ENCODE results near the gene CEP85L. TPM values are rescaled to one million over a fixed set of nuclear protein-coding genes. Genes with fewer than 3 reads are reported as not detected.

CEP85L gene
- total and polyA plus RNA-seq, 2 of the 4 experiments (the other 2 are of a cell fraction): 2.3 to 25.6 TPM

GRCh38 chr6:118617417-118617816 is 34.0 kb downstream of the CEP85L start:
- Histone ChIP-seq H2AK9ac (replicated peaks; ENCODE audit: low read depth, low read length, poor library complexity) (no peak overlapping the region), H2AFZ (replicated peaks; ENCODE audit: low read length, poor library complexity) (no peak overlapping the region), H3K18ac (ENCODE audit: low read depth, low read length) (no peak overlapping the region), H2BK120ac (ENCODE audit: low read depth, low read length) (no peak overlapping the region), H2BK5ac (ENCODE audit: low read depth, low read length, poor library complexity, severe bottlenecking) (no peak overlapping the region), H4K91ac (ENCODE audit: insufficient read depth, low read depth, low read length) (no peak overlapping the region), H3K23ac (ENCODE audit: low read depth, low read length) (no peak overlapping the region), H4K20me1 (ENCODE audit: insufficient read depth, low read length) (peaks cover 16% of the 10 kb centered on the region), H3K36me3 (ENCODE audit: control insufficient read depth, insufficient read depth, low read length) (peaks cover 2% of the 10 kb centered on the region; the same call in 1 of the 2 replicates), H3K14ac (replicated peaks; ENCODE audit: low read depth, low read length) (no peak overlapping the region), H3K27ac (ENCODE audit: insufficient read depth, low read length) (no peak overlapping the region), H3K27me3 (ENCODE audit: control insufficient read depth, insufficient read depth, low read length) (no peaks in the 10 kb centered on the region), H3K9me3 (ENCODE audit: control insufficient read depth, insufficient read depth, low read length) (no peaks in the 10 kb centered on the region), H3K56ac (ENCODE audit: extremely low read depth, insufficient read depth, low read length) (no peak overlapping the region), H4K8ac (ENCODE audit: low read depth in 2 of 2, low read length in 2 of 2) (no peak overlapping the region), H3K4me1 (ENCODE audit: control insufficient read depth, insufficient read depth, low read length) (no peaks in the 10 kb centered on the region), H3K79me1 (ENCODE audit: low read depth in 1 of 2, low read length in 2 of 2) (peaks cover 39 to 53% of the 10 kb centered on the region in 2 experiments), H3K4me3 (ENCODE audit: insufficient read depth, low read depth, low read length) (no peak overlapping the region), H2BK15ac (ENCODE audit: low read depth, low read length) (no peak overlapping the region), H3K9me1 (ENCODE audit: insufficient read depth, low read length) (no peaks in the 10 kb centered on the region; the same call in 1 of the 2 replicates), H3K9ac (ENCODE audit: low read depth, low read length) (no peak overlapping the region), H2BK20ac (ENCODE audit: low read depth, low read length) (no peak overlapping the region), H3K4me2 (ENCODE audit: low read depth, low read length) (no peak overlapping the region; the same call in 1 of the 2 replicates), H2AK5ac (ENCODE audit: low read depth, low read length) (no peak overlapping the region), H3K4ac (ENCODE audit: low read depth, low read length) (no peak overlapping the region), H4K5ac (ENCODE audit: low read depth, low read length) (no peak overlapping the region)
- intact Hi-C loops (cut with micrococcal nuclease) (loop anchor here (10.0 kb wide), 1 partner anchor 63 kb away; no protein-coding TSS in a partner anchor), in situ Hi-C loops (cut with MboI; ENCODE audit: low sequenced_read_pairs) (no loop called here), dilution Hi-C loops (cut with HindIII; ENCODE audit: low sequenced_read_pairs, unreplicated experiment) (no loop called here)
- CTCF ChIA-PET: no interaction called here
- DNase-seq (no peak), ATAC-seq (ENCODE audit: low read depth) (no peak)
- 69% methylated on average over 9 of the region's 11 CpGs; no CpG with 5 or more reads in 1 of the 2 experiments for WGBS, 2 experiments (ENCODE audit: extremely low coverage in 2 of 2, insufficient read length in 1 of 2)
- TF ChIP-seq USF2 (IDR thresholded peaks at IDR 0.05; ENCODE audit: low read depth, low read length): no peak
- no TSS peak for BruUV-seq (replicated peaks)
- POLR2A ChIA-PET (ENCODE audit: unreplicated experiment): no interaction called here
